Keratinocyte (primary cell): ENCODE measurements around the gene DISC1. TPM values are rescaled to one million over a fixed set of nuclear protein-coding genes. Genes with fewer than 3 reads are reported as not detected.

ENCODE experiments used
- DNase-seq: peaks from one replicate; pipeline ENCODE4 v3.0.0-alpha.2; 2011; ENCODE audit warnings: low read depth, missing footprints, low spot score
- FAIRE-seq: peaks from 2 replicates; lab custom pipeline; 2011; peaks lifted over from hg19 to GRCh38; lab: Jason Lieb, UNC
- H2AFZ ChIP-seq: 2 replicates; pipeline ENCODE4 v1.6.0; 2012; ENCODE audit warnings: low read length, control low read depth, inconsistent platforms; ENCODE audit not compliant: control insufficient read depth
- H3K27ac ChIP-seq: 2 replicates; pipeline ENCODE4 v1.5.1; 2011; ENCODE audit warnings: low read length; ENCODE audit not compliant: control insufficient read depth, insufficient read depth
- H3K27me3 ChIP-seq: 3 replicates; pipeline ENCODE4 v1.6.0; 2011; ENCODE audit warnings: low read length; ENCODE audit not compliant: control insufficient read depth, insufficient read depth; ENCODE audit errors: extremely low read depth
- H3K36me3 ChIP-seq, 2 experiments: 2 replicates in 1 of 2; 3 replicates in 1 of 2; pipeline ENCODE4 v1.5.1; 2011; ENCODE audit warnings: low read length in 2 of 2, mild to moderate bottlenecking in 1 of 2; ENCODE audit not compliant: control insufficient read depth in 2 of 2, insufficient read depth in 2 of 2; ENCODE audit errors: extremely low read depth in 1 of 2
- H3K4me1 ChIP-seq: 3 replicates; pipeline ENCODE4 v1.5.1; 2011; ENCODE audit warnings: low read length; ENCODE audit not compliant: control insufficient read depth, insufficient read depth; ENCODE audit errors: extremely low read depth
- H3K4me2 ChIP-seq: 3 replicates; pipeline ENCODE4 v1.6.0; 2011; ENCODE audit warnings: low read depth, low read length; ENCODE audit not compliant: control insufficient read depth, insufficient read depth; ENCODE audit errors: extremely low read depth
- H3K4me3 ChIP-seq, 3 experiments: fragments of 200-600 bp in 1 of 3; sonication (generic) in 1 of 3; 2 replicates in 2 of 3; 3 replicates in 1 of 3; pipeline ENCODE4 v1.5.1; 2011 to 2016; ENCODE audit warnings: low read length in 3 of 3, mild to moderate bottlenecking in 3 of 3, control low read depth in 2 of 3, inconsistent platforms in 1 of 3, low read depth in 1 of 3, mixed read lengths in 1 of 3, mixed run types in 1 of 3, moderate library complexity in 1 of 3; ENCODE audit not compliant: control insufficient read depth in 2 of 3, insufficient read depth in 2 of 3; ENCODE audit errors: extremely low read depth in 1 of 3
- H3K79me2 ChIP-seq: 2 replicates; pipeline ENCODE4 v1.6.0; 2012; ENCODE audit warnings: low read length; ENCODE audit not compliant: control insufficient read depth, insufficient read depth
- H3K9ac ChIP-seq: 3 replicates; pipeline ENCODE4 v1.6.0; 2011; ENCODE audit warnings: low read length; ENCODE audit not compliant: control insufficient read depth, insufficient read depth; ENCODE audit errors: extremely low read depth
- H3K9me1 ChIP-seq: 3 replicates; pipeline ENCODE4 v1.6.0; 2011; ENCODE audit warnings: low read length; ENCODE audit not compliant: control insufficient read depth, insufficient read depth; ENCODE audit errors: extremely low read depth
- H3K9me3 ChIP-seq: 2 replicates; pipeline ENCODE4 v1.5.1; 2012; ENCODE audit warnings: low read depth, low read length; ENCODE audit not compliant: control insufficient read depth
- H4K20me1 ChIP-seq: 3 replicates; pipeline ENCODE4 v1.6.0; 2011; ENCODE audit warnings: low read length; ENCODE audit not compliant: control insufficient read depth, insufficient read depth; ENCODE audit errors: extremely low read depth
- EZH2 ChIP-seq: IDR thresholded peaks from one replicate; pipeline ENCODE4 v1.6.1; 2012; ENCODE audit warnings: inconsistent platforms, mild to moderate bottlenecking, low read length, moderate library complexity
- dilution Hi-C: fragments of 300-500 bp; cut with MboI; formaldehyde crosslinking; loops from one replicate; pipeline ENCODE4 v1.7.0; 2020; ENCODE audit warnings: low sequenced_read_pairs; ENCODE audit not compliant: extremely low pct_ligation_motif_present
- polyA plus RNA-seq, 5 experiments: library from polyadenylated mRNA; depleted of rRNA in 3 of 5; stranded (reverse) in 3 of 5; stranded (forward) in 1 of 5; unstranded in 1 of 5; fragments of >200 nt; gene quantifications; 1 replicate in 1 of 5; 2 replicates in 3 of 5; 3 replicates in 1 of 5; pipeline versions ENCODE4 v1.2.1 to v1.2.3, GENCODE V29; 2011 to 2012; ENCODE audit warnings: missing spikeins in 2 of 5, low read depth in 1 of 5, low replicate concordance in 1 of 5
- TF ChIP-seq, protein P1 (sequence below), 3 experiments: IDR thresholded peaks in 1 of 3; conservative IDR thresholded peaks in 1 of 3; optimal IDR thresholded peaks in 1 of 3; 2 replicates in 2 of 3; 3 replicates in 1 of 3; pipeline versions ENCODE3 to v1.5.1; 2011; ENCODE audit warnings: low read length in 3 of 3, mild to moderate bottlenecking in 3 of 3, moderate library complexity in 2 of 3, control low read depth in 1 of 3, inconsistent platforms in 1 of 3; ENCODE audit not compliant: insufficient read depth in 2 of 3; ENCODE audit errors: extremely low read depth in 1 of 3

Gene DISC1
- polyA plus RNA-seq, 1 donor (not counting 4 experiments of a cell fraction or from before 2014, with no cell fraction given), result 0.47 TPM

- TF ChIP-seq, protein P1, sequence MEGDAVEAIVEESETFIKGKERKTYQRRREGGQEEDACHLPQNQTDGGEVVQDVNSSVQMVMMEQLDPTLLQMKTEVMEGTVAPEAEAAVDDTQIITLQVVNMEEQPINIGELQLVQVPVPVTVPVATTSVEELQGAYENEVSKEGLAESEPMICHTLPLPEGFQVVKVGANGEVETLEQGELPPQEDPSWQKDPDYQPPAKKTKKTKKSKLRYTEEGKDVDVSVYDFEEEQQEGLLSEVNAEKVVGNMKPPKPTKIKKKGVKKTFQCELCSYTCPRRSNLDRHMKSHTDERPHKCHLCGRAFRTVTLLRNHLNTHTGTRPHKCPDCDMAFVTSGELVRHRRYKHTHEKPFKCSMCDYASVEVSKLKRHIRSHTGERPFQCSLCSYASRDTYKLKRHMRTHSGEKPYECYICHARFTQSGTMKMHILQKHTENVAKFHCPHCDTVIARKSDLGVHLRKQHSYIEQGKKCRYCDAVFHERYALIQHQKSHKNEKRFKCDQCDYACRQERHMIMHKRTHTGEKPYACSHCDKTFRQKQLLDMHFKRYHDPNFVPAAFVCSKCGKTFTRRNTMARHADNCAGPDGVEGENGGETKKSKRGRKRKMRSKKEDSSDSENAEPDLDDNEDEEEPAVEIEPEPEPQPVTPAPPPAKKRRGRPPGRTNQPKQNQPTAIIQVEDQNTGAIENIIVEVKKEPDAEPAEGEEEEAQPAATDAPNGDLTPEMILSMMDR (optimal IDR thresholded peaks at IDR 0.05 in 1 of 3, IDR thresholded peaks at IDR 0.05 in 1 of 3, conservative IDR thresholded peaks at IDR 0.05 in 1 of 3; ENCODE audit: extremely low read depth in 1 of 3, insufficient read depth in 2 of 3, low read length in 3 of 3), result no peak
- TF ChIP-seq EZH2, result no peak
- FAIRE-seq (no peak), DNase-seq (no peak)
- no peak overlapping the region for H3K4me2 ChIP-seq
- no peaks in the 10 kb centered on the region for H3K27me3 ChIP-seq
- dilution Hi-C loops, result no loop called here
- no peaks in the 10 kb centered on the region for H4K20me1 ChIP-seq
- no peak overlapping the region for H3K4me3 ChIP-seq
- no peak overlapping the region for H3K27ac ChIP-seq
- no peaks in the 10 kb centered on the region for H3K9me3 ChIP-seq
- H2AFZ ChIP-seq, result no peak overlapping the region
- no peaks in the 10 kb centered on the region for H3K4me1 ChIP-seq
- H3K79me2 ChIP-seq, result no peaks in the 10 kb centered on the region
- H3K9me1 ChIP-seq, result no peaks in the 10 kb centered on the region
- H3K9ac ChIP-seq, result no peak overlapping the region
- H3K36me3 ChIP-seq, result no peaks in the 10 kb centered on the region
Measured at GRCh38 chr1:231986631-231987336, 360.2 kb downstream of the DISC1 start.

DNA sequence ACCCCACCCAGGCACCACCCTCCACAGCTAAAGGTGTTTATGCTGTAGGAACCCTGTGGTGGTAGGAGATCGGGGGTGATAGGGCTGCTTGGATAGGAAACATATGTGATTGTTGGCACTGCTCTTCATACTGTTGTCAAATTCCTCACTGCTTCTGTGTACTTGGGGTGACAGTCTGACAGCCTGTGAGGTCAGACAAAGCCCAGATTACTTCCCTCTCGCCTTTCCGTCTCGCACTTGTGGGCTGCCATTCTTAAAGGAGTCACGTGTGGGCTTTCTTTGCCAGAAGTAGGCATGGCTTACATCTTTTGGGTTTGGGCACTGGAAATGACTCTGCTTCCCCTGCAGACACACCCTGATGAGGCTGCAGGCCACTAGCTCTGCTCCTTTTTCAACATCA lies 363.8 kb downstream of the DISC1 start:
- Histone ChIP-seq H4K20me1 (no peaks in the 10 kb centered on the region), H3K36me3 (no peaks in the 10 kb centered on the region), H3K4me2 (no peak overlapping the region), H3K27me3 (no peaks in the 10 kb centered on the region), H3K27ac (no peak overlapping the region), H3K9me3 (no peaks in the 10 kb centered on the region), H2AFZ (no peak overlapping the region), H3K79me2 (no peaks in the 10 kb centered on the region), H3K4me3 (no peak overlapping the region), H3K4me1 (peaks cover 5% of the 10 kb centered on the region), H3K9ac (no peak overlapping the region), H3K9me1 (no peaks in the 10 kb centered on the region)
- no peak for TF ChIP-seq EZH2
- TF ChIP-seq, protein P1 (optimal IDR thresholded peaks at IDR 0.05 in 1 of 3, IDR thresholded peaks at IDR 0.05 in 1 of 3, conservative IDR thresholded peaks at IDR 0.05 in 1 of 3; ENCODE audit: extremely low read depth in 1 of 3, insufficient read depth in 2 of 3, low read length in 3 of 3), result no peak
- dilution Hi-C loops, result no loop called here
- FAIRE-seq, result no peak
- no peak for DNase-seq
